Glutamatergic neuron (in vitro differentiated cells): ENCODE results near the gene USE1. TPM values are rescaled to one million over a fixed set of nuclear protein-coding genes. Genes with fewer than 3 reads are reported as not detected.

Experiments used
- DNase-seq: peaks from one replicate; pipeline ENCODE4 v3.0.0; 2022
- H3K27ac Mint-ChIP-seq: one replicate; pipeline ENCODE4 v1.8.0; 2020; ENCODE audit warnings: mild to moderate bottlenecking, mixed read lengths, inconsistent platforms; ENCODE audit not compliant: unreplicated experiment
- H3K27me3 Mint-ChIP-seq: one replicate; pipeline ENCODE4 v1.8.0; 2020; ENCODE audit warnings: mild to moderate bottlenecking, moderate library complexity, mixed read lengths, inconsistent platforms; ENCODE audit not compliant: unreplicated experiment
- H3K36me3 Mint-ChIP-seq: one replicate; pipeline ENCODE4 v1.8.0; 2020; ENCODE audit warnings: mild to moderate bottlenecking, mixed read lengths, inconsistent platforms; ENCODE audit not compliant: unreplicated experiment
- H3K4me1 Mint-ChIP-seq: one replicate; pipeline ENCODE4 v1.8.0; 2020; ENCODE audit warnings: mild to moderate bottlenecking, low read depth, mixed read lengths, inconsistent platforms; ENCODE audit not compliant: unreplicated experiment
- H3K4me3 Mint-ChIP-seq: one replicate; pipeline ENCODE4 v1.8.0; 2020; ENCODE audit warnings: mild to moderate bottlenecking, mixed read lengths, inconsistent platforms; ENCODE audit not compliant: unreplicated experiment
- H3K9me3 Mint-ChIP-seq: one replicate; pipeline ENCODE4 v1.8.0; 2020; ENCODE audit warnings: mild to moderate bottlenecking, moderate library complexity, mixed read lengths, inconsistent platforms; ENCODE audit not compliant: unreplicated experiment
- total RNA-seq: library from RNA; stranded (reverse); fragmentation: NEBNext Ultra II Directional; extraction: Animal tissue kit (Norgen Biotek cat#: 25700); gene quantifications from one replicate; pipeline ENCODE4 v1.2.1, GENCODE V29; 2021; ENCODE audit not compliant: unreplicated experiment
- TF ChIP-seq, protein P1 (sequence below): fragments of 200-600 bp; sonication (generic); IDR thresholded peaks from one replicate; pipeline ENCODE4 v1.5.0; 2021; ENCODE audit not compliant: partially characterized antibody, unreplicated experiment

Gene USE1
- total RNA-seq, 1 donor from 2014 or later = 14.9 TPM

DNA sequence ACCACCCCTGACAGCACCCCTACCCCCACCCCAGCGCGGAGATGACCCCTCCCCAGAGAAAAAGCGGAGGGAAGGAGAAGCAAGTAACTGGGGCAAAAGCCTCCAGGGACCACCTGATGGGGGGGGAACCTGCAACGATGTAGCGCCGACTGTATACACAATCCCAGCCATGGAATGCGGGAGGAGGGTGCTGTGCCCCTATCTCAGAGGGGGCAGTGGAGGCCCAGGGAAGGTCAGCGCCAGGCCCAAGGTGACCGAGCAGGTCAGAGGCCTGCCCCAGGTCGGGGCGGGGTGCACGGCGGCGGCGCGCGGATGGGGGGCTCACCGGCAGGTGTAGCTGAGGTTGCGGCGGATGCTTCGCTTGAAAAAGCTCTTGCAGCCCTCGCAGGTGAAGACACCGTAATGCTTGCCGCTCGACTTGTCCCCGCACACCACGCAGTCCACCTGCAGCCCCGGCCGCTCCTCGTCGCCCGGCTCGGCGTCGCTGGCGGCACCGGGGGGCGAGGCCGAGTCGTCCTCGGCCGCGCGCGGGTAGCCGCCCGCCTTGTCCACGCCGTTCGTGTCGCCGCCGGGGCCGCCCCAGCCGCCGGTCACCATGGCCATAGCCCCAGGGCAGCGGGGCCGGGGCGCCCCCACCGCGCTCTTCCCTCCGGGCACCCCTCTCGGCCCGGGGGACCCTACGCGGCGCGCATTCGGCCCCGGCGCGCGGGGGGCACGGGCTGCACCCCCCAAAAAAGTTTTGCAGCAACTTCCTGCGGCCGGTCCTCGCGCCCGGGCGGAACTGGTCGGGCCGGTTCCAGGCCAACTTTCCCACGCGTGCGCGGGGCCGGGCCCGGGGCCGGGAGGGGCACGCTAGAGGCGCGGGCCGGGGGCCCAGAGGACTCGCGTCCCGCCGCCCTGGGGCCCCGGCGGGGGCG is 29.7 kb downstream of the USE1 start:
- peaks cover 15% of the 10 kb centered on the region for H3K27me3 Mint-ChIP-seq
- H3K27ac Mint-ChIP-seq = peak overlapping the region; percentile 96
- no peak for DNase-seq
- H3K36me3 Mint-ChIP-seq = no peaks in the 10 kb centered on the region
- H3K4me3 Mint-ChIP-seq = peak overlapping the region; percentile 96
- H3K4me1 Mint-ChIP-seq = peaks cover 17% of the 10 kb centered on the region
- TF ChIP-seq, protein P1, sequence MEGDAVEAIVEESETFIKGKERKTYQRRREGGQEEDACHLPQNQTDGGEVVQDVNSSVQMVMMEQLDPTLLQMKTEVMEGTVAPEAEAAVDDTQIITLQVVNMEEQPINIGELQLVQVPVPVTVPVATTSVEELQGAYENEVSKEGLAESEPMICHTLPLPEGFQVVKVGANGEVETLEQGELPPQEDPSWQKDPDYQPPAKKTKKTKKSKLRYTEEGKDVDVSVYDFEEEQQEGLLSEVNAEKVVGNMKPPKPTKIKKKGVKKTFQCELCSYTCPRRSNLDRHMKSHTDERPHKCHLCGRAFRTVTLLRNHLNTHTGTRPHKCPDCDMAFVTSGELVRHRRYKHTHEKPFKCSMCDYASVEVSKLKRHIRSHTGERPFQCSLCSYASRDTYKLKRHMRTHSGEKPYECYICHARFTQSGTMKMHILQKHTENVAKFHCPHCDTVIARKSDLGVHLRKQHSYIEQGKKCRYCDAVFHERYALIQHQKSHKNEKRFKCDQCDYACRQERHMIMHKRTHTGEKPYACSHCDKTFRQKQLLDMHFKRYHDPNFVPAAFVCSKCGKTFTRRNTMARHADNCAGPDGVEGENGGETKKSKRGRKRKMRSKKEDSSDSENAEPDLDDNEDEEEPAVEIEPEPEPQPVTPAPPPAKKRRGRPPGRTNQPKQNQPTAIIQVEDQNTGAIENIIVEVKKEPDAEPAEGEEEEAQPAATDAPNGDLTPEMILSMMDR = no peak
- peaks cover 7% of the 10 kb centered on the region for H3K9me3 Mint-ChIP-seq

- H3K36me3 Mint-ChIP-seq = no peaks in the 10 kb centered on the region
- H3K27ac Mint-ChIP-seq = peak within 1 kb of the TSS; percentile 99
- TF ChIP-seq, protein P1 = no peak
- H3K4me3 Mint-ChIP-seq = peak within 1 kb of the TSS; percentile 96
- peaks cover 15% of the 10 kb centered on the region for H3K4me1 Mint-ChIP-seq
- no peak for DNase-seq
- H3K27me3 Mint-ChIP-seq = peaks cover 15% of the 10 kb centered on the region
- peaks cover 7% of the 10 kb centered on the region for H3K9me3 Mint-ChIP-seq
Observed at GRCh38 chr19:17245535-17245984, 30.4 kb downstream of the USE1 start, which contains the start of gene NR2F6. Gene NR2F6, minus strand, starts transcription at chr19:17245919. Its CDS starts 699 bp downstream, at chr19:17245220.

DNA sequence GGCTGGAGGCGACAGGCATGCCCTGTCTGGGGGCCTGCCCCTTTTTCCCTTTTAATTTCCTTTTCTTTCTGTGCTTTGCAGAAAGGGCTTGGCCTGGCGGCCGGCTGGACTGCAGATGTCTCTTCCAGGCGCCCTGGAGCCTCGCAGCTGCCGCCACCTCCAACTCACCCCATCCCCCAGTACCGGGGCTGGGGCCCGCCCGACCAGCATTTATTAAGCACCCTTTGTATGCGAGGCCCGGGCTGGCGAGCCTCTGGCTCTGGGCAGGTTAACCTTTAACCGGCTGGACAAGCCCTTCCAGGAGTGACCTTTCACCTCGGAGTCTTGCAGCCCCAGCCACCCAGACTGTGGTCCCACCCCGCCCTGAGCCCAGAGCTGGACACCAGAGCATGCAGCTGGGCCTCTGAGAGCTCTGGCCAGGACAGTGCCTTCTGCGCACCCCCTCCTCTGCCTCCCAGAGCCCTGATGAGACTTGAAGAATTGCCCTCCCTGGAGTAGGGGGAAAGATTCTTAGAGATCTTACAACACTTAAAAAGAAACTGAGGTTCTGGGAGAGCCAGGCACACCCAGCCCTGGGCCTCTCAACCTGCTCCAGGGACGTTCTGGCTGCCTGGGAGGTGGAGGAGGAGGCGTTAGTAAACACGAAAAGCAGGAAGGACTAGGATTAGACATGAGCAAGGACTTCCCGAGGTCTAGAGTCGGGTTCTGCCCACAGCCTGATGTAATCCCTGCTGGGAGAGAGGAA is 31.7 kb downstream of the USE1 start:
- peak overlapping the region; percentile 99 for H3K27ac Mint-ChIP-seq
- H3K36me3 Mint-ChIP-seq = no peaks in the 10 kb centered on the region
- H3K27me3 Mint-ChIP-seq = peaks cover 15% of the 10 kb centered on the region
- H3K4me3 Mint-ChIP-seq = peak overlapping the region; percentile 82
- peaks cover 7% of the 10 kb centered on the region for H3K9me3 Mint-ChIP-seq
- peak; percentile 67 for DNase-seq
- H3K4me1 Mint-ChIP-seq = peaks cover 14% of the 10 kb centered on the region
- TF ChIP-seq, protein P1 = no peak

GRCh38 chr19:17248011-17248776 is 33.0 kb downstream of the USE1 start:
- Mint-ChIP-seq H3K36me3 (no peaks in the 10 kb centered on the region), H3K9me3 (peaks cover 7% of the 10 kb centered on the region), H3K4me3 (peak overlapping the region; percentile 50), H3K27ac (peak overlapping the region; percentile 89), H3K4me1 (peaks cover 10% of the 10 kb centered on the region), H3K27me3 (peaks cover 13% of the 10 kb centered on the region)
- peak; percentile 69 for DNase-seq
- TF ChIP-seq, protein P1 = no peak
